Neuron (in vitro differentiated cells): ENCODE data around the gene MLANA.
"Not testable (repeated sequence)": the region's sequence is repeated elsewhere in the genome, so short reads cannot be mapped to it uniquely, and the experiment has no call there.

Experiments used
- H2AFZ ChIP-seq: one replicate; pipeline ENCODE4 v1.6.1; 2013; ENCODE audit warnings: low read depth, mild to moderate bottlenecking, inconsistent platforms, low read length, moderate library complexity
- H3K27me3 ChIP-seq: one replicate; pipeline ENCODE4 v1.6.1; 2013; ENCODE audit warnings: low read length; ENCODE audit not compliant: insufficient read depth
- H3K36me3 ChIP-seq: one replicate; pipeline ENCODE4 v1.6.1; 2013; ENCODE audit warnings: low read length; ENCODE audit not compliant: insufficient read depth
- H3K4me1 ChIP-seq: one replicate; pipeline ENCODE4 v1.6.1; 2013; ENCODE audit warnings: low read length; ENCODE audit not compliant: insufficient read depth
- H3K4me3 ChIP-seq: 2 replicates; pipeline ENCODE4 v1.5.1; 2013; ENCODE audit warnings: mild to moderate bottlenecking, low read length, moderate library complexity
- H3K9me3 ChIP-seq: one replicate; pipeline ENCODE4 v1.6.1; 2013; ENCODE audit warnings: low read length

Gene MLANA

GRCh38 chr9:5873439-5873838 lies 17.2 kb upstream of the MLANA start:
- no peaks in the 10 kb centered on the region for H3K36me3 ChIP-seq
- no peak overlapping the region for H2AFZ ChIP-seq
- H3K4me3 ChIP-seq: no peak overlapping the region
- no peaks in the 10 kb centered on the region for H3K27me3 ChIP-seq
- peaks cover 3% of the 10 kb centered on the region for H3K9me3 ChIP-seq
- H3K4me1 ChIP-seq: no peaks in the 10 kb centered on the region

- Histone ChIP-seq H3K4me3 (no peak overlapping the region), H3K4me1 (no peaks in the 10 kb centered on the region), H3K36me3 (no peaks in the 10 kb centered on the region), H3K27me3 (no peaks in the 10 kb centered on the region), H3K9me3 (peaks cover 3% of the 10 kb centered on the region), H2AFZ (no peak overlapping the region)
Observed at GRCh38 chr9:5874048-5874447, 16.6 kb upstream of the MLANA start.

- Histone ChIP-seq H3K4me1 (peaks cover 4% of the 10 kb centered on the region), H3K36me3 (no peaks in the 10 kb centered on the region), H3K9me3 (peaks cover 3% of the 10 kb centered on the region), H3K27me3 (no peaks in the 10 kb centered on the region), H3K4me3 (no peak overlapping the region), H2AFZ (no peak overlapping the region)
Observed at GRCh38 chr9:5876026-5876425, 14.7 kb upstream of the MLANA start.

GRCh38 chr9:5876711-5877110 lies 14.0 kb upstream of the MLANA start:
- H2AFZ ChIP-seq: no peak overlapping the region
- H3K4me3 ChIP-seq: no peak overlapping the region
- H3K36me3 ChIP-seq: no peaks in the 10 kb centered on the region
- no peaks in the 10 kb centered on the region for H3K27me3 ChIP-seq
- peaks cover 4% of the 10 kb centered on the region for H3K4me1 ChIP-seq
- peaks cover 3% of the 10 kb centered on the region for H3K9me3 ChIP-seq

GRCh38 chr9:5879419-5880181 lies 11.1 kb upstream of the MLANA start:
- Histone ChIP-seq H3K9me3 (peaks cover 3% of the 10 kb centered on the region), H3K4me3 (no peak overlapping the region), H2AFZ (no peak overlapping the region), H3K4me1 (peaks cover 4% of the 10 kb centered on the region), H3K36me3 (no peaks in the 10 kb centered on the region), H3K27me3 (no peaks in the 10 kb centered on the region)

- H3K4me1 ChIP-seq, H3K36me3 ChIP-seq, H3K4me3 ChIP-seq, H3K9me3 ChIP-seq, H3K27me3 ChIP-seq, H2AFZ ChIP-seq: not testable (repeated sequence)
Observed at GRCh38 chr9:5882244-5883012, 8.3 kb upstream of the MLANA start.

GRCh38 chr9:5884191-5884590 lies 6.5 kb upstream of the MLANA start:
- no peaks in the 10 kb centered on the region for H3K36me3 ChIP-seq
- no peak overlapping the region for H3K4me3 ChIP-seq
- no peak overlapping the region for H2AFZ ChIP-seq
- H3K4me1 ChIP-seq: peaks cover 4% of the 10 kb centered on the region
- H3K27me3 ChIP-seq: no peaks in the 10 kb centered on the region
- no peaks in the 10 kb centered on the region for H3K9me3 ChIP-seq

- H3K4me1 ChIP-seq: no peaks in the 10 kb centered on the region
- H3K9me3 ChIP-seq: no peaks in the 10 kb centered on the region
- H3K36me3 ChIP-seq: no peaks in the 10 kb centered on the region
- no peak overlapping the region for H3K4me3 ChIP-seq
- H2AFZ ChIP-seq: no peak overlapping the region
- H3K27me3 ChIP-seq: no peaks in the 10 kb centered on the region
Observed at GRCh38 chr9:5886114-5886939, 4.4 kb upstream of the MLANA start.

GRCh38 chr9:5892456-5893133 lies 1.9 kb downstream of the MLANA start:
- Histone ChIP-seq H3K36me3 (no peaks in the 10 kb centered on the region), H3K4me3 (no peak overlapping the region), H3K4me1 (no peaks in the 10 kb centered on the region), H3K9me3 (no peaks in the 10 kb centered on the region), H2AFZ (no peak overlapping the region), H3K27me3 (no peaks in the 10 kb centered on the region)

GRCh38 chr9:5893134-5893505 lies 2.4 kb downstream of the MLANA start:
- no peaks in the 10 kb centered on the region for H3K4me1 ChIP-seq
- H3K4me3 ChIP-seq: no peak overlapping the region
- H2AFZ ChIP-seq: no peak overlapping the region
- H3K36me3 ChIP-seq: no peaks in the 10 kb centered on the region
- H3K9me3 ChIP-seq: no peaks in the 10 kb centered on the region
- H3K27me3 ChIP-seq: no peaks in the 10 kb centered on the region

GRCh38 chr9:5893591-5894236 lies 3.0 kb downstream of the MLANA start:
- Histone ChIP-seq H3K4me3 (no peak overlapping the region), H3K9me3 (no peaks in the 10 kb centered on the region), H3K36me3 (no peaks in the 10 kb centered on the region), H3K4me1 (no peaks in the 10 kb centered on the region), H2AFZ (no peak overlapping the region), H3K27me3 (no peaks in the 10 kb centered on the region)

- Histone ChIP-seq H2AFZ (no peak overlapping the region), H3K27me3 (no peaks in the 10 kb centered on the region), H3K9me3 (no peaks in the 10 kb centered on the region), H3K36me3 (no peaks in the 10 kb centered on the region), H3K4me1 (no peaks in the 10 kb centered on the region), H3K4me3 (no peak overlapping the region)
Observed at GRCh38 chr9:5894237-5894959, 3.7 kb downstream of the MLANA start.
